ENCODE data around the gene SLC66A3.

SLC66A3 gene

GRCh38 chr2:11155381-11156035, at the start of gene SLC66A3:
Gene SLC66A3, plus strand, starts transcription at chr2:11155467. Its CDS starts 80 bp downstream, at chr2:11155547.
- DNase-seq (ENCODE audit: low read depth), result no peak

- DNase-seq (ENCODE audit: low read depth), result no peak
These were observed 46.3 kb upstream of the SLC66A3 start for GRCh38 chr2:11109002-11109401.

DNA sequence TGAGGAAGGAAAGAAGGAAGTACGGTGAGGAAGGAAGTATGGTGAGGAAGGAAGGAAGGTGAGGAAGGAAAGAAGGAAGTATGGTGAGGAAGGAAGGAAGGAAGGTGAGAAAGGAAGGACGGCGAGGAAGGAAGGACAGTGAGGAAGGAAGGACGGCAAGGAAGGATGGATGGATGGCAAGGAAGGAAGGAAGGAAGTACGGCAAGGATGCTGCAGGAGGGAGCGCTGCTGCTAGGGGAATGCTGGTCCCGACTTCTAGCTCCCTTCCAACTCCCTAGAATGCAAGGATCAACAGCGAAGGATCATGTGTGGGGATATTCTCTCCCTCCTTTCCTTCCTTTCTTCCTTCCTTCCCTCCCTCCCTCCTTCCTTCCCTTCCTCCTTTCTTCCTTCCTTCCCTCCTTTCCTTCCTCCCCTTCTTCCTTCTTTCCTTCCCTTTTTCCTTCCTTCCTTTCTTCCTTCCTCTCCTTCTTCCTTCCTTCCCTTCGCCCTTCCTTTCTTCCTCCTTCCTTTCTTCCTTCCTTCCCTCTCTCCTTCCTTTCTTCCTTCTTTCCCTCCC, 42.3 kb upstream of the SLC66A3 start:
- no peak for DNase-seq (ENCODE audit: low read depth)

DNA sequence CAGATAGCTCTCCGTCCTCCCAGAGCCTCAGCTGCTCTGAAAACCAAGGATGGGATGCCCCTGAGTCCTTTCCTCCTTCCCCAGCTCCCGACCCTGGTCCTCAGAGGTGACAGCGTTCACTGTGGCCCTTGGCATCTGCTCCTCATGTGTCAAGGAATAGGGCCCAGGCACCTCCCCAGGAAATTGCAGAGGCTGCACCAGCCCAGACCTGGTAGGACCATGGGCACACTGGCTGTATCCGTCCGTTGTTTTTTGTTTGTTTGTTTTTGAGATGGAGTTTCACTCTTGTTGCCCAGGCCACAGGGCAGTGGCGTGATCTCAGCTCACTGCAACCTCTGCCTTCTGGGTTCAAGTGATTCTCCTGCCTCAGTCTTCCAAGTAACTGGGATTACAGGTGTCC, 37.5 kb upstream of the SLC66A3 start:
- DNase-seq (ENCODE audit: low read depth), result no peak

GRCh38 chr2:11118761-11119160, 36.5 kb upstream of the SLC66A3 start:
- no peak for DNase-seq (ENCODE audit: low read depth)

- DNase-seq (ENCODE audit: low read depth), result no peak
These were observed 34.0 kb upstream of the SLC66A3 start for GRCh38 chr2:11121099-11121822.

GRCh38 chr2:11121823-11122155, 33.5 kb upstream of the SLC66A3 start:
- no peak for DNase-seq (ENCODE audit: low read depth)

GRCh38 chr2:11122380-11122779, 32.9 kb upstream of the SLC66A3 start:
- DNase-seq (ENCODE audit: low read depth), result no peak

DNA sequence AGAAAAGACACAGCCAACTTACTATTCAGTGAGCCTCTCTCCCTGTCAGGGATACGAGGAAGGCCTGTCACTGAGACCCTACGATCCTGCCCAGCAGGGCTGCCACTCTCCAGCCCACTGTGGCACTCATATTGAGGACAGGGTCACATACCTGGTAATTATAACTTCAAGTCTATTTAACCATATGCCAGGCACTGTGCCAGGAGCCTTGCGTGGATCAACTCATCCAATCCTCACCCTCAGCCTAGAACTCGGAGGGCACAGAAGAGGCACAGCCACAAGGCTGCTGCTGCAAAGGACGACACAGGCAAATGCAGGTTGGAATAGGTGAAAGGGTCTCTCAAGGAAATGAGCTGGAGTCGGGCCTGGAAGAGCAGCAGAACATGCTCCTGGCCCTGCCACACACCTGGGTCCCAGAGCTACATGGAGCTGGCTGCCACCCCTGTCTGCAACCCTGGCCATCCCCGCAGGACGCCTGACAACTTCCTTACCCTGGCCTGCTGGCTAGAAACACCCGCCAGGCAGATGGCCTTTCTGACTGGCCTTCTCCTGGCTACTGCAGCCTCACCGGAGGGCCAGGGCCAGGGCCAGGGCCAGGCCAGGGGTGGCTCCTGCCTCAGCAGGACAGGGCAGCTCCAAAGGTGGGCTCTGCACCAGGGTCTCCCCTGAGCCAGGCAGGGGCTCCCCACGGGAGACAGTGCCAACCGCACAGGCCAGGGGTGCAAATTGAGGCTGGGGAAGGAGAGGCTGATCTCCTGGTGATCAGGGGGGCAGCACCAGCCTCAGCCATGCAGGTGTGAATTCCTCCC, 32.1 kb upstream of the SLC66A3 start:
- no peak for DNase-seq (ENCODE audit: low read depth)

GRCh38 chr2:11123856-11124759, 31.2 kb upstream of the SLC66A3 start:
- no peak for DNase-seq (ENCODE audit: low read depth)

- DNase-seq (ENCODE audit: low read depth), result no peak
These were observed 30.6 kb upstream of the SLC66A3 start for GRCh38 chr2:11124760-11125068.

DNA sequence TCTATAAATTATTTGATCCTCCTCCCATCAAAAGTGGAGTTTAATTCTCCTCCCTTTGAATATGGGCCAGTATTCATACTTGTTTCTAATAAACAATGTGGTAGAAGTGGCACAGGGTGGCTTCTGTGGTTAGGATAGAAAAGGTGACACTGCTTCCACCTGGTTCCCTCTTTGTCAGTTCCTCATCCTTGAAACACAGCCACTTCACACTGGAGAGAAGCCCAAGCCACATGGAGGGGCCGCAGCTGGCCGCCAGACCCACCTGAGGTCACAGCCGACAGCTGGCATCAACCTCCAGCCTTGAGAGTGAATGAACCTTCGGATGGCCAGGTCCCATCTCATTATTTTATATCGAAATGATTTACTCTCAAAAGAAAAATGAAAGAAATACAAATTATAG, 27.5 kb upstream of the SLC66A3 start:
- no peak for DNase-seq (ENCODE audit: low read depth)

DNA sequence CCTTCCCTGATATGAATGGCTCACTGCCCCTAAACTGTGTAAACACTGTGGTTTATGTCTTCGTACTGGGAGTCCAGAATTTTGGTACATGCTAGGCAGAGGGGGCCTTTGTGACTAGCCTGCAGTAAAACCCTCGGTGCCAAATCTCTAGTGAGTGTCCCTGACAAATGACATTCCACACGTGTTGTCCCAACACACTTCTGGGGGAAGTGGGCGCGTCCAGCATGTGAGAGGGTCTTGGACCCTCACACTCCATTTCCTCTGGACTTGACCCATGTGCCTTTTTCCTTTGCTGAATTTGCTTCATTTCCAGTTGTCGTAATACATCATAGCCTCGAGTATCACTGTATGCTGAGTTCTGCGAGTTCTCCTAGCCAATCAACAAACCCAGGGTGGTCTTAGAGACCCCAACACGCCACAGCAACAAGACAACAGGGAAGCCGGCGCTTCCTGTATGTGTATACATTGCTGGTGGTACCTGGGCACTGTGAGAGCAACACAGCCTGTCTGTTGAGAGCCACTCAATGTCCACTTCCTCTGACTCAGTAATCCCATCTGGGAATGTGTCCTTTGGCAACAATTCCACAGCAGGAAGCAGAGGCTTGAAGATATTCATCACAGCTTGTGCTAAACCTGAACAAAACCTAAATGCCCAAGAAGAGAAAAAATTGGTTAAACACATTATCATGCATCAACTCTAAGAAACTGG, 26.9 kb upstream of the SLC66A3 start:
- no peak for DNase-seq (ENCODE audit: low read depth)

- DNase-seq (ENCODE audit: low read depth), result no peak
These were observed 25.4 kb upstream of the SLC66A3 start for GRCh38 chr2:11129598-11130449.

DNA sequence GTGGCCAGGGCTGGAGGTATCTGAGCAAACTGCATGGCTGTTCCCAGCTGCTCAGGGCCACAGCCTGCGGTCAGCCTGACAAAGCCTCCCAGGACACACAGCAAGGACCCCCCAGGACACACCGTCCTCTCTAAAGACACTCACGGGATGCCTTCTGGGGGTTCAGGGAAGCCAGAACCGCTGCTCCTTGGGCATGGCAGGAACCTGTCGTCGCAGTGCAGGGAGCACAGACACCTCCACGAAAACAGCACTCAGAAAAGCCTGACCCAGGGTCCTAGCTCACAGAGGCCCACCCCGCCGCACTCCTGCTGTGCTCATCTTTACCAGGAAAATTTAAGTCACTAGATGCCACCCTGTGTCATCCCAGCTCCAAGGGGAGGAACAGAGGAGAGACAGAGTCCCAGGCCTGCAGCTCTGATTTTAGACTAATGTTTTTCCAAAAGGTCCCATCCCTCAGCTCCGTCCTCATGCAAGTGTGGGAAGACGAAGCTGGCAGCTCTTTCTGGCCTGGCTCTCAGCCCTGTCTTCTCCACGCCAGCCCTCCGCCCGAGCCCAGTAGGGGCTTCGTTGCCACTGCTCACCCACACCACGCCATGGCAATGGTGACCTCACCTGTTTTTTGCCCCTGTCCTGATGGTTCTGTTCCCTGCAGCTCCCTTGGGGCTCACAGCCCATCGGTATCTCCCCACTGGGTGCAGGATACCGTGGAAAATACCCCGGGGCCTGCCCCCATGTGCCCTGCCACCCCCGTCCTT, 23.9 kb upstream of the SLC66A3 start:
- no peak for DNase-seq (ENCODE audit: low read depth)

DNA sequence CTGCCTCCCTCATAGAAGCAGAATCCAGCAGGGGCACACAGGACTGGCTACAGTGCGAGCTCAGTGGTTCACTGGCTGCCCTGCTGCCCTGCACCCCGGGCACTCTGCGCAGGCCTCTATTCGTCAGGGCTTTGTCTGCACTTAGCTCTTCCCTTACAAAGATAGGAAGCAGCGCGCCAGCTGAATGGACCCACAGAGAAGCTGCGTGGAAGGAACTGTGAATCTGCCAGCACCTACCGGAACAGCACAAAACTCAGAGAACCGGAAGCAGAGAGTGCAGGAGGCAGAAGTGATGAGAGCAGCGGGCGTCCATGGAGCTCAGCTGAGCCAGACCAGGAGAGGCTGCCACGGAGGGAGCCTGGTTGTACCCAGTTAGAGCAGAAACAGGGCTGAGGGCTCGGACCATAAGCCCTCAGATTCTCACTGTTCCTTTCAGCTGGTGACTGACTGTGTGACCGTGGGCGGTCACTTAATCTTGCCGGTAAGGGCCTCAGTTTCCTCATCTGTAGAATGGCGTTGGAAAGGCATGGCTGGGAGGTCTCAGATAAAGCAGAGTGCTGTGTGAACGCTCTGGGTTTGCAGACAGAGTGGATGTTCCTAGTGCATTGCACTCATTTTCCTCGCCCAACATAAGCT, 23.1 kb upstream of the SLC66A3 start:
- no peak for DNase-seq (ENCODE audit: low read depth)

- DNase-seq (ENCODE audit: low read depth), result no peak
These were observed 21.9 kb upstream of the SLC66A3 start for GRCh38 chr2:11133238-11133935.

GRCh38 chr2:11133936-11134320, 21.3 kb upstream of the SLC66A3 start:
- DNase-seq (ENCODE audit: low read depth), result no peak

Data from GM04503 (cell line).